GM04503 (cell line): ENCODE data around the gene MRPS5.

ENCODE experiments used
- DNase-seq: peaks from one replicate; pipeline ENCODE4 v3.0.0-alpha.2; 2012; ENCODE audit warnings: low read depth

MRPS5 gene

GRCh38 chr2:95061119-95061512 lies 60.5 kb downstream of the MRPS5 start:
- no peak for DNase-seq

- no peak for DNase-seq
These were observed 61.0 kb downstream of the MRPS5 start for GRCh38 chr2:95060446-95061118.

- DNase-seq, result no peak
These were observed 61.8 kb downstream of the MRPS5 start for GRCh38 chr2:95059656-95060370.

GRCh38 chr2:95058989-95059641 lies 62.5 kb downstream of the MRPS5 start:
- DNase-seq, result no peak

GRCh38 chr2:95058466-95058988 lies 63.1 kb downstream of the MRPS5 start:
- DNase-seq, result no peak

GRCh38 chr2:95057535-95058370 lies 63.9 kb downstream of the MRPS5 start:
- DNase-seq, result no peak

GRCh38 chr2:95056461-95057459 lies 64.8 kb downstream of the MRPS5 start:
- DNase-seq, result no peak

- DNase-seq, result no peak
These were observed 65.6 kb downstream of the MRPS5 start for GRCh38 chr2:95056044-95056443.

- no peak for DNase-seq
These were observed 66.3 kb downstream of the MRPS5 start for GRCh38 chr2:95055262-95055661.

- no peak for DNase-seq
These were observed 67.6 kb downstream of the MRPS5 start for GRCh38 chr2:95054016-95054415.

- no peak for DNase-seq
These were observed 68.1 kb downstream of the MRPS5 start for GRCh38 chr2:95053543-95053942.

GRCh38 chr2:95052804-95053479 lies 68.7 kb downstream of the MRPS5 start:
- DNase-seq, result no peak

GRCh38 chr2:95052307-95052706 lies 69.3 kb downstream of the MRPS5 start:
- DNase-seq, result no peak

- DNase-seq, result no peak
These were observed 70.0 kb downstream of the MRPS5 start for GRCh38 chr2:95051626-95052025.

GRCh38 chr2:95050385-95051300 lies 71.0 kb downstream of the MRPS5 start:
- DNase-seq, result no peak

GRCh38 chr2:95049961-95050360 lies 71.6 kb downstream of the MRPS5 start:
- DNase-seq, result no peak

- no peak for DNase-seq
These were observed 72.0 kb downstream of the MRPS5 start for GRCh38 chr2:95049683-95049955.

- DNase-seq, result no peak
These were observed 72.6 kb downstream of the MRPS5 start for GRCh38 chr2:95048825-95049682.
